ENCODE data around the gene ATG7. TPM values are rescaled to one million over a fixed set of nuclear protein-coding genes. Genes with fewer than 3 reads are reported as not detected.

Gene ATG7
- total and polyA plus RNA-seq, 10 of the 15 experiments (the other 5 are each of a cell fraction or from before 2014, with no cell fraction given), result 13.5 to 49.5 (median 26.4) TPM

DNA sequence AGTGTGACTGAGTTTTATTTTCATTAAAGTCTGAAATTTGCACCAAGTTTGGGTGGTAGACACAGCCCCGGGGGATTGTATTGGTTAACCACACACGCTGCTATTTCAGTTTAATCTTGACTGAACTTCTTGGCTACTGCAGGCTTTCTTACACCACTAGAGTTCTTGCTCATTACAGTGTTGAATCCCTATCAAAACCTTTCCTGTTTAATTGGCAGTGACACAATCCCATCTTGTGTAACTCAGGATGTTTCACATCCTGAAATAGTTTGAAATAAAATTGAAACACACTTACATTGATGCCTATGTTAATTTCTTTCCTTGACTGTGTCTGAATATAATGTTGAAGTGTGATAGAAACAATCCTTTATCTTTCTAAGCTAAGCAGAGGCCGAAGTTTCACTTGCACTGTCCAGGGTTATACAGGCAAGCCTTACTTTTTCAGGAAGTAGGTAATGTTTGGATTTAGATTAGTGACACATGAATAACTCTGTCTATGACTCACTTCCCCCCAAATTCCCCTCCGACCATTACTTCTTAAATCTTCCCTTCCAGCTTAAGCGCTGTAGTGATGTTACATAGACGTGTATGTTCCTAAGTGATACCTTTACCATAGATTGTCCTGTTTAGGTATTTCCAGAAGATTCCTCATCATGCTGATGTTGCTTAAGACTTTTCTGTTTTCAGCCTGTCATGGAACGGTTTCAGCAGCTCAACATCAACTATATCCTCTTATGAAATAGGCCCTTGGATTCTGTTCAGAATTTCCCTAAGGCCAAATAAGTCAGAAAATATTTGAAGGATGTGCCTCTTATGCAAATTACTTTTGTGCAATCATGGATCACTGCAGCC is 16.8 kb downstream of the ATG7 start (continued):
- TF ChIP-seq, protein P1, sequence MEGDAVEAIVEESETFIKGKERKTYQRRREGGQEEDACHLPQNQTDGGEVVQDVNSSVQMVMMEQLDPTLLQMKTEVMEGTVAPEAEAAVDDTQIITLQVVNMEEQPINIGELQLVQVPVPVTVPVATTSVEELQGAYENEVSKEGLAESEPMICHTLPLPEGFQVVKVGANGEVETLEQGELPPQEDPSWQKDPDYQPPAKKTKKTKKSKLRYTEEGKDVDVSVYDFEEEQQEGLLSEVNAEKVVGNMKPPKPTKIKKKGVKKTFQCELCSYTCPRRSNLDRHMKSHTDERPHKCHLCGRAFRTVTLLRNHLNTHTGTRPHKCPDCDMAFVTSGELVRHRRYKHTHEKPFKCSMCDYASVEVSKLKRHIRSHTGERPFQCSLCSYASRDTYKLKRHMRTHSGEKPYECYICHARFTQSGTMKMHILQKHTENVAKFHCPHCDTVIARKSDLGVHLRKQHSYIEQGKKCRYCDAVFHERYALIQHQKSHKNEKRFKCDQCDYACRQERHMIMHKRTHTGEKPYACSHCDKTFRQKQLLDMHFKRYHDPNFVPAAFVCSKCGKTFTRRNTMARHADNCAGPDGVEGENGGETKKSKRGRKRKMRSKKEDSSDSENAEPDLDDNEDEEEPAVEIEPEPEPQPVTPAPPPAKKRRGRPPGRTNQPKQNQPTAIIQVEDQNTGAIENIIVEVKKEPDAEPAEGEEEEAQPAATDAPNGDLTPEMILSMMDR (IDR thresholded peaks at IDR 0.05 in 2 of 3, conservative IDR thresholded peaks at IDR 0.05 in 1 of 3; ENCODE audit: control insufficient read depth in 2 of 3, extremely low read depth in 1 of 3, insufficient read depth in 1 of 3, low read depth in 3 of 3, low read length in 3 of 3), result 0 out of 6 replicates have a peak, but pooled peaks of 1 of the 3 experiments have one; percentile 3
- TF ChIP-seq USF2 (IDR thresholded peaks at IDR 0.05; ENCODE audit: borderline replicate concordance, low read depth, low read length), result no peak
- TF ChIP-seq RB1 (IDR thresholded peaks at IDR 0.05; ENCODE audit: borderline replicate concordance), result no peak
- TF ChIP-seq RAD21 (IDR thresholded peaks at IDR 0.05; ENCODE audit: insufficient read depth, low read depth, low read length), result no peak
- TF ChIP-seq ETV6 (conservative IDR thresholded peaks at IDR 0.05 in 1 of 2, IDR thresholded peaks at IDR 0.05 in 1 of 2; ENCODE audit: borderline replicate concordance in 1 of 2, low read depth in 1 of 2), result peak in 1 of 2 experiments; percentile 80; a peak in 2 of 4 replicates
- TF ChIP-seq GABPA (IDR thresholded peaks at IDR 0.05; ENCODE audit: low read depth), result peak; percentile 78
- TF ChIP-seq MYC (IDR thresholded peaks at IDR 0.05; ENCODE audit: insufficient read depth, insufficient read length, insufficient replicate concordance, low read length, severe bottlenecking), result no peak
- TF ChIP-seq, protein P2, sequence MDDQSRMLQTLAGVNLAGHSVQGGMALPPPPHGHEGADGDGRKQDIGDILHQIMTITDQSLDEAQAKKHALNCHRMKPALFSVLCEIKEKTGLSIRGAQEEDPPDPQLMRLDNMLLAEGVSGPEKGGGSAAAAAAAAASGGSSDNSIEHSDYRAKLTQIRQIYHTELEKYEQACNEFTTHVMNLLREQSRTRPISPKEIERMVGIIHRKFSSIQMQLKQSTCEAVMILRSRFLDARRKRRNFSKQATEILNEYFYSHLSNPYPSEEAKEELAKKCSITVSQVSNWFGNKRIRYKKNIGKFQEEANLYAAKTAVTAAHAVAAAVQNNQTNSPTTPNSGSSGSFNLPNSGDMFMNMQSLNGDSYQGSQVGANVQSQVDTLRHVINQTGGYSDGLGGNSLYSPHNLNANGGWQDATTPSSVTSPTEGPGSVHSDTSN (IDR thresholded peaks at IDR 0.05; ENCODE audit: insufficient replicate concordance, low read depth, low read length), result no peak
- no peak; the same call in none of the 2 replicates for TF ChIP-seq PML (IDR thresholded peaks at IDR 0.05; ENCODE audit: low read length)
- no peak for TF ChIP-seq ZNF622 (IDR thresholded peaks at IDR 0.05)
- peak; percentile 74 for TF ChIP-seq MTA2 (IDR thresholded peaks at IDR 0.05; ENCODE audit: low read depth)
- no peak for TF ChIP-seq POLR2AphosphoS2 (IDR thresholded peaks at IDR 0.05; ENCODE audit: low read depth, low read length)
- TF ChIP-seq HSF1 (IDR thresholded peaks at IDR 0.05; ENCODE audit: low read depth, low read length), result 0 out of 2 replicates have a peak, but pooled peaks have one; percentile 9
- TF ChIP-seq ATF7 (IDR thresholded peaks at IDR 0.05; ENCODE audit: low read depth), result peak; percentile 78
- peak; percentile 88 for TF ChIP-seq IKZF1 (conservative IDR thresholded peaks at IDR 0.05)
- TF ChIP-seq HDGF (IDR thresholded peaks at IDR 0.05), result no peak
- no peak for TF ChIP-seq ELK1 (IDR thresholded peaks at IDR 0.05; ENCODE audit: low read depth, low read length)
- TF ChIP-seq MEF2A (IDR thresholded peaks at IDR 0.05; ENCODE audit: insufficient read depth, low read depth, low read length), result no peak
- TF ChIP-seq MEF2B (IDR thresholded peaks at IDR 0.05; ENCODE audit: partially characterized antibody, poor library complexity, severe bottlenecking), result peak; percentile 96
